ENCODE results near the gene PRKCQ. TPM values are rescaled to one million over a fixed set of nuclear protein-coding genes. Genes with fewer than 3 reads are reported as not detected.

The PRKCQ gene
- total RNA-seq, 1 donor, result under 0.01 TPM

- no peak for DNase-seq (ENCODE audit: low read depth)
- TF ChIP-seq CTCF (IDR thresholded peaks at IDR 0.05; ENCODE audit: insufficient read depth, low read depth, low read length), result no peak
- no peak overlapping the region for H3K4me3 ChIP-seq (ENCODE audit: low read depth, low read length)
Measured at GRCh38 chr10:6402960-6403359, 177.1 kb downstream of the PRKCQ start.

- no peak for TF ChIP-seq CTCF (IDR thresholded peaks at IDR 0.05; ENCODE audit: insufficient read depth, low read depth, low read length)
- no peak overlapping the region for H3K4me3 ChIP-seq (ENCODE audit: low read depth, low read length)
- DNase-seq (ENCODE audit: low read depth), result no peak
Measured at GRCh38 chr10:6402349-6402709, 177.7 kb downstream of the PRKCQ start.

- H3K4me3 ChIP-seq (ENCODE audit: low read depth, low read length), result peak overlapping the region; percentile 55
- TF ChIP-seq CTCF (IDR thresholded peaks at IDR 0.05; ENCODE audit: insufficient read depth, low read depth, low read length), result peak; percentile 74
- peak; percentile 94 for DNase-seq (ENCODE audit: low read depth)
Measured at GRCh38 chr10:6401558-6402348, 178.3 kb downstream of the PRKCQ start.

GRCh38 chr10:6400821-6401465, 179.1 kb downstream of the PRKCQ start:
- no peak for TF ChIP-seq CTCF (IDR thresholded peaks at IDR 0.05; ENCODE audit: insufficient read depth, low read depth, low read length)
- H3K4me3 ChIP-seq (ENCODE audit: low read depth, low read length), result no peak overlapping the region
- DNase-seq (ENCODE audit: low read depth), result no peak

- no peak overlapping the region for H3K4me3 ChIP-seq (ENCODE audit: low read depth, low read length)
- no peak for TF ChIP-seq CTCF (IDR thresholded peaks at IDR 0.05; ENCODE audit: insufficient read depth, low read depth, low read length)
- no peak for DNase-seq (ENCODE audit: low read depth)
Measured at GRCh38 chr10:6400331-6400730, 179.7 kb downstream of the PRKCQ start.

GRCh38 chr10:6399879-6400278, 180.2 kb downstream of the PRKCQ start:
- TF ChIP-seq CTCF (IDR thresholded peaks at IDR 0.05; ENCODE audit: insufficient read depth, low read depth, low read length), result no peak
- no peak overlapping the region for H3K4me3 ChIP-seq (ENCODE audit: low read depth, low read length)
- DNase-seq (ENCODE audit: low read depth), result no peak
